ENCODE results near the gene LZTR1. TPM values are rescaled to one million over a fixed set of nuclear protein-coding genes. Genes with fewer than 3 reads are reported as not detected.

Gene LZTR1
- total RNA-seq, 4 donors from 2014 or later: 37.1 to 67.2 (median 55.7) TPM

DNA sequence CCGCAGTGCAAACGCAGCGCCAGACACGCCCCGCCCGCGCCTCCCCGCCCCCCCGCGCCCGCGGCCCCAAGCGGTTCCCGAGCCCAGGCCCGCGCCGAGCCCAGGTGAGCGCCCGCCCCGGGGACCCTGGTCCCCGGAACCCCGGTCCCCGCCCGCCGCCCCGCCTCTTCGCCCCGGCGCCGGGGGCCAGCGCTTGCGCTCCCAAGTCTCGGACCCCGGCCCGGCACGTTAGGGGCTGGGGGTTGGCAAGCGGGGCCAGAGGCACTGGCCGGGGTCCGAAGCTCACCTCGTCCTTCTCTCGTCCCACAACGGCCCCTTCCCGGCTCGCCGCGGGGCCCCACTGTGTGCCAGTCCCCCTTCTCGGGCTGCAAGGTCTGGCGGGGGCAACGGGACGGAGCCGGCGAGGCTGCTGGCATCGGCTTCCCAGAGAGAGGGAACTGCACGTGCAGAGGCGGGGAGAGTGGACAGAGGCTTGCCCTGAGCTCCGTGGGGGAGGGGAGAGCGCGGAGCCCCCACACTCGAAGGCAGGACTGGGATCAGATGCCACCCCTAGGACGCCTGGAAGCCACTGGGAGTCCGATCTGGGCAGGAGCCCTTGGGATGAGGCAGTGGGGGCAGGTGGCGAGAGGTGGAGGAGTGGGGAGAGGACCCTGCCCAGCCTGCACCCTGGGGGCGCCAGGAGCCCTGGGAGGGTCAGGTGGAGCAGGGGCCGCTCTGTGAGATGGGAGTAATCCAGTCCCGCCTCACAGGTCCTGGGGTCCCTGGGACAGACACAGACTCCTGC lies 16.8 kb upstream of the LZTR1 start:
- Histone ChIP-seq H3K4me3 (replicated peaks in 1 of 3) (peak overlapping the region in 1 of 3 donors; percentile 32), H3K27me3 (no peaks in the 10 kb centered on the region), H3K27ac (no peak overlapping the region), H3K36me3 (no peaks in the 10 kb centered on the region), H3K4me1 (peaks cover 4 to 9% of the 10 kb centered on the region in 2 donors), H3K9me3 (no peaks in the 10 kb centered on the region)
- intact Hi-C loops (cut with DNase I): loop anchor here (5.0 kb wide), 1 partner anchor 52 kb away; the partner anchor contains the start of gene P2RX6
- DNase-seq: peak; percentile 24 to 39
- WGBS, 2 donors: 58% methylated on average over 7 of the region's 65 CpGs; no CpG with 5 or more reads in 1 of the 2 donors
- TF ChIP-seq, protein P1, sequence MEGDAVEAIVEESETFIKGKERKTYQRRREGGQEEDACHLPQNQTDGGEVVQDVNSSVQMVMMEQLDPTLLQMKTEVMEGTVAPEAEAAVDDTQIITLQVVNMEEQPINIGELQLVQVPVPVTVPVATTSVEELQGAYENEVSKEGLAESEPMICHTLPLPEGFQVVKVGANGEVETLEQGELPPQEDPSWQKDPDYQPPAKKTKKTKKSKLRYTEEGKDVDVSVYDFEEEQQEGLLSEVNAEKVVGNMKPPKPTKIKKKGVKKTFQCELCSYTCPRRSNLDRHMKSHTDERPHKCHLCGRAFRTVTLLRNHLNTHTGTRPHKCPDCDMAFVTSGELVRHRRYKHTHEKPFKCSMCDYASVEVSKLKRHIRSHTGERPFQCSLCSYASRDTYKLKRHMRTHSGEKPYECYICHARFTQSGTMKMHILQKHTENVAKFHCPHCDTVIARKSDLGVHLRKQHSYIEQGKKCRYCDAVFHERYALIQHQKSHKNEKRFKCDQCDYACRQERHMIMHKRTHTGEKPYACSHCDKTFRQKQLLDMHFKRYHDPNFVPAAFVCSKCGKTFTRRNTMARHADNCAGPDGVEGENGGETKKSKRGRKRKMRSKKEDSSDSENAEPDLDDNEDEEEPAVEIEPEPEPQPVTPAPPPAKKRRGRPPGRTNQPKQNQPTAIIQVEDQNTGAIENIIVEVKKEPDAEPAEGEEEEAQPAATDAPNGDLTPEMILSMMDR (IDR thresholded peaks at IDR 0.05): no peak
- TF ChIP-seq POLR2A (IDR thresholded peaks at IDR 0.05): no peak

DNA sequence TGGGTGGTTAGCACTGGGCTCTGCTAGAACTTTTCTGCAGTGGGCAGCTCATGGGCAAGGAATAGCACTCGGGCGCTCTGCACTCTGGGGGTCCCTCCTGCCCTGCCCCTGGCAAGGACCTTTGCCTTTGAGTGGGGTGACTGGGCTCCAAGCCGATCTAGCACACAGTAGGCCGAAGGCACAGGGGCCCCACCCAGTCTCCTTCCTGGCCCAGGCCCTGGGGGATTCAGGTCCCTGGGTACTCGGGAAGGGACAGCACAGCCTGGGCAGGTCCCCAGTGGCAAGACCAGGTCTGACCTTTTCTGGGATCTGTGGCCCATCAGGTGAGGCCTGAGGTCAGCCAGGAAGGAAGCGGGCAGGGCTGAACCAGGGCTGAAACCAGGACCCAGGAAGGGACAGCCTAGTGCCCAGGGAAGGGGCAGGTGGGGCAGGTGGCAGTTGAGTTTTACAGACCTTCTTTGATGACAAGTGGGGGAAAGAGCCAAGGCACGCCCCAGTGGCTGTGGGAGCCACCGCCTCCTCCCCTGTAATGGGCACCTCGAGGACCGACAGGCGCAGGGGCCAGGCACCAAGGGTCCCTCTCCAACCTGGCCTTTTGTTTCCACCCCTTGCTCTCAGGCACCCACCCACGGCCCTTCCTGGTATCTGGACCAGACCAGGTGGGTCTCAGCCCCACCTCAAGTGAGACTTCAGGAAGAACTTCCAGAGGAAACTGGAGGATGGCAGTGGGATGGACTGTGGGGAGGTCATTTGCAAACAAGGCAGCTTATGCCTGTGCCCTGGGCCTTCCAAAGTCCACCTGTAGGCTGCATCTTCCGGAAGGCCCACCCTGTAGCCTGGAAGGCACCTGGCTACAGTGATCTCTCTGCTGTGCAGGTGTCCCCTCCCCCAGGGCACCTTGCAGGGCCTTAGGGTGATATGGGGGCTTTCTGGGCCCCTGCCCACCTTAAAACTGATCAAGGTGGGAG lies 15.9 kb upstream of the LZTR1 start:
- no peak for TF ChIP-seq POLR2A (IDR thresholded peaks at IDR 0.05)
- TF ChIP-seq, protein P1 (IDR thresholded peaks at IDR 0.05): no peak
- Histone ChIP-seq H3K9me3 (no peaks in the 10 kb centered on the region), H3K27ac (no peak overlapping the region), H3K27me3 (no peaks in the 10 kb centered on the region), H3K36me3 (no peaks in the 10 kb centered on the region), H3K4me1 (peaks cover 4 to 9% of the 10 kb centered on the region in 2 donors), H3K4me3 (replicated peaks in 1 of 3) (no peak overlapping the region)
- DNase-seq: no peak
- 78 to 82% methylated on average over 4 to 7 of the region's 13 CpGs for WGBS, 2 donors
- intact Hi-C loops (cut with DNase I): loop anchor here (5.0 kb wide), 1 partner anchor 51 kb away; the partner anchor contains the start of gene P2RX6

DNA sequence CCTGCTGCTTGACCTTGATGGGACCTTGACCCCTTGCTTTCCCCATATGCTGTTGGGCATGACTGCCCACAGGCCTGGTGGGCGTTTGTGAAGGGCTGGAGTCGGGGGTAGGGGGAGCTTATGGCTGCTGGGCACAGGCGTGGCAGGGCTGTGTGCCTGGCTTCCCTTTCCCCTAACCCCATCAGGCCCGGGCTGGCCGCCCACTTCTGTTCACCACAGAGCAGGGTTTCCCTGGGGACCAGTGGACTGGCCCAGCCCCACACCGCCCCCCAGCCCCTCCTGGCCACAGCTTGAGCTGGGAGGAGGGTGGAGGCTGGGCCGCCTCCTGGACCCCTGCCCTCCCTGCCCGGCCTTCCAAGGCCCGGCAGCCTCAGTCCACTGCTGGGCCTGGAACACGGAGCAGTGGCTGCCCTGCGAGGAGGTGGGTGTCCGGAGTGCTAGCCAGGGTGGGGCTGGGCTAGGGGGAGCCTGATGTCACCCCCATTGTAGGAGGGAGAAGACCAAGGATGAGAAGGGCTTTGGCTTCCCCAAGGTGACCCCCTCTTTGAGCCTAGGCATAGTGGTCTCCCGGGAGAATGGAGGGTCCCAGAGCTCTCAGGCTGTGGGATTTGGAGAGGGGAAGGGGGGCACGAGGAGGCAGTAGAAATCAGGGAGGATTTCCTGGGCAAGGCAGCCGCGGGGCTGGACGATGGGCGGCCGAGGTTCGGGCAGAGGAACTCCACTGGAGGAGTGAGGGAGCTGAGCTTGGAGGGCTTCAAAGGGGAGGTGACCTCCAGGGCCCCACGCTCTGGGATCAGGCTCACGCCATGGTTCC lies 15.0 kb upstream of the LZTR1 start, which contains the start of gene AIFM3:
Gene AIFM3, plus strand, starts transcription at position 373 of the 814 bp plus-strand sequence. CDS start 690 bp downstream, outside the sequence.
- Histone ChIP-seq H3K27ac (no peak within 1 kb of the TSS), H3K36me3 (no peaks in the 10 kb centered on the region), H3K9me3 (no peaks in the 10 kb centered on the region), H3K4me3 (replicated peaks in 1 of 3) (no peak within 1 kb of the TSS), H3K27me3 (no peaks in the 10 kb centered on the region), H3K4me1 (peaks cover 4 to 9% of the 10 kb centered on the region in 2 donors)
- intact Hi-C loops (cut with DNase I): loop anchor here (5.0 kb wide), 1 partner anchor 50 kb away; the partner anchor contains the start of gene P2RX6
- DNase-seq: no peak
- TF ChIP-seq POLR2A (IDR thresholded peaks at IDR 0.05): no peak
- TF ChIP-seq, protein P1 (IDR thresholded peaks at IDR 0.05): no peak
- 61 to 73% methylated on average over 12 of the region's 22 CpGs for WGBS, 2 donors

DNA sequence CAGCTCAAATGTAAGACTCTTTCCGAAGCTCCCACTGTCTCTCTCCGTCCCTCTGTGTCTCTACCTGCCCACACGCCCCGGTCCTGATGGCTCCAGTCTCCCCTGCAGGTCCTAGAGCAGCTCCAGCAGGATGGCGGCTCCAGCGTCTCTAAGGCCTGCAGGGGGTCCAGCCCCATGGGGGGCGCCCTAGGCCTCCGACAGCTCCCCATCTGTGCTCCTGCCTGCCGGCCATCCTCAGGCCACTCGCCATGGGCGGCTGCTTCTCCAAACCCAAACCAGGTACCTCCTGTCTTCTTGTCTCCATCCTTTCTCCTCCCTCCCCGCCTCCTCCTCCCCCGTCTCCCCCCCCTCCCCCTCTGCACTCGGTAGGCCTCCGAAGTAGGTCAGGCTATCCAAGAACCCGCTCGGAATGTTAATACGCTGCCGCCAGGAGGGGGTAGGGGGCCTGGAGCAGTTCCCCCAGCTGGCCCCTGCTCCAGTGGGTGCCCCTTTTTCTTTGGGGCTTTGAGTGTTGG lies 14.3 kb upstream of the LZTR1 start:
- intact Hi-C loops (cut with DNase I): loop anchor here (5.0 kb wide), 1 partner anchor 50 kb away; the partner anchor contains the start of gene P2RX6
- no peak for DNase-seq
- Histone ChIP-seq H3K4me3 (replicated peaks in 1 of 3) (no peak overlapping the region), H3K4me1 (peaks cover 4 to 9% of the 10 kb centered on the region in 2 donors), H3K9me3 (no peaks in the 10 kb centered on the region), H3K36me3 (no peaks in the 10 kb centered on the region), H3K27me3 (no peaks in the 10 kb centered on the region), H3K27ac (no peak overlapping the region)
- 52% methylated on average over 11 to 15 of the region's 19 CpGs for WGBS, 2 donors
- TF ChIP-seq, protein P1 (IDR thresholded peaks at IDR 0.05): no peak
- no peak for TF ChIP-seq POLR2A (IDR thresholded peaks at IDR 0.05)
